Measurements from ENCODE around the gene PADI1. TPM values are rescaled to one million over a fixed set of nuclear protein-coding genes. Genes with fewer than 3 reads are reported as not detected.

Gene PADI1
- total and polyA plus RNA-seq, 2 of the 8 experiments (the other 6 are each of a cell fraction or from before 2014, with no cell fraction given) = 0.20 to 0.30 TPM

- Histone ChIP-seq H3K79me2 (ENCODE audit: control insufficient read depth in 1 of 2, insufficient read depth in 2 of 2, low read length in 2 of 2) (no peaks in the 10 kb centered on the region), H3K14ac (ENCODE audit: insufficient read length) (no peak overlapping the region), H4K5ac (ENCODE audit: insufficient read length, low read depth, low read length) (no peak overlapping the region), H3K23ac (ENCODE audit: insufficient read length) (no peak overlapping the region), H3K4me1 (replicated peaks in 1 of 4; ENCODE audit: control insufficient read depth in 3 of 4, insufficient read depth in 4 of 4, low read length in 3 of 4) (peaks cover 0 to 14% (median 5%) of the 10 kb centered on the region in 4 experiments; a peak in 6 of 7 replicates), H3K4me3 (ENCODE audit: extremely low read depth in 1 of 4, insufficient read depth in 2 of 4, low read depth in 3 of 4, low read length in 4 of 4) (no peak overlapping the region), H4K20me1 (replicated peaks in 1 of 2; ENCODE audit: control insufficient read depth in 1 of 2, insufficient read depth in 2 of 2, low read length in 2 of 2) (no peaks in the 10 kb centered on the region), H3K18ac (ENCODE audit: extremely low read depth, low read length) (no peak overlapping the region), H3K4ac (replicated peaks; ENCODE audit: insufficient read length, low read depth, low read length) (no peak overlapping the region), H3K23me2 (ENCODE audit: low read depth, low read length) (no peaks in the 10 kb centered on the region), H2BK5ac (ENCODE audit: low read depth, low read length) (no peak overlapping the region), H3K79me1 (ENCODE audit: low read depth, low read length) (no peaks in the 10 kb centered on the region; the same call in 1 of the 2 replicates), H4K8ac (ENCODE audit: extremely low read depth, insufficient read depth, low read length) (no peak overlapping the region), H3K56ac (replicated peaks; ENCODE audit: insufficient read length, low read depth, low read length) (no peak overlapping the region), H3K27me3 (replicated peaks in 1 of 4; ENCODE audit: control insufficient read depth in 3 of 4, extremely low read depth in 1 of 4, insufficient read depth in 3 of 4, low read length in 3 of 4) (peaks cover 0 to 3% (median 0%) of the 10 kb centered on the region in 4 experiments; a peak in 2 of 7 replicates), H3K9me3 (ENCODE audit: insufficient read depth in 2 of 2, low read depth in 1 of 2, low read length in 1 of 2) (no peaks in the 10 kb centered on the region), H2AK5ac (ENCODE audit: low read depth, low read length) (no peak overlapping the region), H3K36me3 (ENCODE audit: control insufficient read depth in 2 of 4, insufficient read depth in 4 of 4, low read length in 3 of 4) (no peaks in the 10 kb centered on the region), H3K9ac (replicated peaks in 1 of 4; ENCODE audit: extremely low read depth in 1 of 4, low read depth in 3 of 4, low read length in 3 of 4) (no peak overlapping the region), H2AFZ (ENCODE audit: low read length) (no peak overlapping the region), H3K4me2 (ENCODE audit: insufficient read depth in 1 of 2, low read depth in 2 of 2, low read length in 2 of 2) (no peak overlapping the region), H3K27ac (ENCODE audit: low read depth, low read length) (no peak overlapping the region), H2BK12ac (ENCODE audit: low read depth, low read length) (no peak overlapping the region), H2BK15ac (ENCODE audit: low read length) (no peak overlapping the region), H4K91ac (replicated peaks; ENCODE audit: insufficient read length, low read length) (no peak overlapping the region), H2BK20ac (ENCODE audit: low read length) (no peak overlapping the region), H2BK120ac (replicated peaks; ENCODE audit: low read depth, low read length) (no peak overlapping the region)
- FAIRE-seq (no peak), DNase-seq (ENCODE audit: low read depth in 1 of 2, low spot score in 2 of 2) (no peak)
- CTCF ChIA-PET (ENCODE audit: partially characterized antibody) = interaction anchor here (1.0 to 1.1 kb wide), 3 partner anchors 11 to 84 kb away, joined by 3 to 5 read pairs (median 4); no protein-coding TSS in a partner anchor
- POLR2A ChIA-PET (ENCODE audit: partially characterized antibody) = interaction anchor here (1.2 kb wide), 1 partner anchor 9 kb away, joined by 3 read pairs; no protein-coding TSS in a partner anchor
- 91% methylated on average over 8 of the region's 8 CpGs; no CpG with 5 or more reads in 1 of the 2 experiments for WGBS, 2 experiments (ENCODE audit: extremely low coverage in 1 of 2, insufficient coverage in 1 of 2, insufficient read length in 1 of 2, insufficient replicate concordance in 2 of 2, low coverage in 1 of 2, low lambda C conversion rate in 2 of 2, missing lambda C conversion rate in 1 of 2)
- TF ChIP-seq RNF2 (IDR thresholded peaks at IDR 0.05; ENCODE audit: borderline replicate concordance, low read depth, low read length, missing control alignments, poor library complexity, severe bottlenecking) (no peak), TBP (IDR thresholded peaks at IDR 0.05; ENCODE audit: low read depth, low read length) (no peak), TEAD4 (IDR thresholded peaks at IDR 0.05; ENCODE audit: low read depth, low read length) (no peak), SP4 (IDR thresholded peaks at IDR 0.05; ENCODE audit: low read length) (no peak), TCF12 (IDR thresholded peaks at IDR 0.05; ENCODE audit: low read depth, low read length) (no peak)
Observed at GRCh38 chr1:17210176-17210575, 5.2 kb downstream of the PADI1 start.
